K562 (cell line): ENCODE results near the gene PRRT1. TPM values are rescaled to one million over a fixed set of nuclear protein-coding genes. Genes with fewer than 3 reads are reported as not detected.

Experiments used
- AFF4 ChIP-seq: sonication (generic); formaldehyde crosslinking; IDR thresholded peaks from 2 replicates; pipeline ENCODE4 v1.8.0; 2023; ENCODE audit warnings: mild to moderate bottlenecking, missing genetic modification reagents
- ATF7 ChIP-seq: fragments of 450-650 bp; IDR thresholded peaks from 2 replicates; pipeline ENCODE4 v1.7.1; 2014; ENCODE audit warnings: mild to moderate bottlenecking, moderate library complexity
- E2F4 ChIP-seq: sonication (generic); formaldehyde crosslinking; IDR thresholded peaks from 2 replicates; pipeline ENCODE4 v1.8.0; 2022; ENCODE audit warnings: mild to moderate bottlenecking, low read depth, missing genetic modification reagents
- EGR1 ChIP-seq: fragments of 450-650 bp; conservative IDR thresholded peaks from 2 replicates; pipeline ENCODE4 v1.6.1; 2017; ENCODE audit warnings: mild to moderate bottlenecking
- FOXP4 ChIP-seq: sonication (generic); formaldehyde crosslinking; IDR thresholded peaks from 2 replicates; pipeline ENCODE4 v1.8.0; 2022; ENCODE audit warnings: mild to moderate bottlenecking, missing genetic modification reagents, borderline replicate concordance
- GTF2E2 ChIP-seq: fragments of 200-800 bp; sonication (Bioruptor generic); IDR thresholded peaks from 2 replicates; pipeline ENCODE4 v1.6.1; 2016; ENCODE audit warnings: missing genetic modification characterization, missing compliant biosample characterization
- MTF1 ChIP-seq: fragments of 250-450 bp; sonication (Bioruptor Pico); IDR thresholded peaks from 2 replicates; pipeline ENCODE4 v1.9.0; 2021; ENCODE audit warnings: moderate library complexity, mild to moderate bottlenecking, inconsistent platforms, borderline replicate concordance
- PRDM10 ChIP-seq: fragments of 450-650 bp; IDR thresholded peaks from 2 replicates; pipeline ENCODE4 v1.6.1; 2018; ENCODE audit not compliant: partially characterized antibody
- RFX5 ChIP-seq: IDR thresholded peaks from 2 replicates; pipeline ENCODE4 v1.6.1; 2011; ENCODE audit warnings: low read depth, mild to moderate bottlenecking, improper control_type of control experiment, low read length
- RHOXF2B ChIP-seq: fragments of 250-450 bp; sonication (Bioruptor Pico); conservative IDR thresholded peaks from 2 replicates; pipeline ENCODE4 v1.5.1; 2021
- SNRNP70 ChIP-seq: fragments of 200-400 bp; formaldehyde crosslinking; optimal IDR thresholded peaks from 2 replicates; pipeline ENCODE3; 2017; ENCODE audit warnings: low read depth, low read length
- TEAD1 ChIP-seq, 2 experiments: fragments of 450-650 bp in 1 of 2; sonication (generic) in 1 of 2; formaldehyde crosslinking; IDR thresholded peaks; 2 replicates each; pipeline versions ENCODE4 v1.4.0 to v1.8.0; 2020 to 2022; ENCODE audit warnings: mild to moderate bottlenecking in 2 of 2, missing genetic modification reagents in 1 of 2
- TGIF2 ChIP-seq: sonication (generic); formaldehyde crosslinking; IDR thresholded peaks from 2 replicates; pipeline ENCODE4 v1.8.1; 2022; ENCODE audit warnings: mild to moderate bottlenecking, missing genetic modification reagents, moderate library complexity
- ZBTB17 ChIP-seq: fragments of 450-650 bp; formaldehyde crosslinking; IDR thresholded peaks from 2 replicates; pipeline ENCODE4 v1.4.0; 2020; ENCODE audit warnings: mild to moderate bottlenecking
- ZNF449 ChIP-seq: fragments of 250-450 bp; sonication (Bioruptor Pico); IDR thresholded peaks from 2 replicates; pipeline ENCODE4 v1.8.0; 2022; ENCODE audit warnings: moderate library complexity, mild to moderate bottlenecking, inconsistent platforms
- polyA plus RNA-seq, 8 experiments: library from polyadenylated mRNA; depleted of rRNA in 4 of 8; stranded (reverse) in 5 of 8; unstranded in 3 of 8; fragments of >200 nt; fragmentation: Nextera tagmentation in 2 of 8; fragmentation: Illumina TruSeq in 1 of 8; extraction: Ambion mirVana in 2 of 8; extraction: Trizol in 1 of 8; gene quantifications; 2 replicates each; pipeline versions ENCODE4 v1.2.1 to v1.2.3, GENCODE V29; 2011 to 2014; ENCODE audit warnings: inconsistent platforms in 1 of 8, missing spikeins in 1 of 8
- total RNA-seq, 7 experiments: library from RNA; depleted of rRNA in 6 of 7; stranded (reverse); fragments of >200 nt in 6 of 7; fragmentation: Illumina TruSeq in 2 of 7; extraction: Trizol in 2 of 7; gene quantifications; 2 replicates each; pipeline versions ENCODE4 v1.2.1 to v1.2.3, GENCODE V29; 2011 to 2021; ENCODE audit warnings: low replicate concordance in 1 of 7

Gene PRRT1
- total and polyA plus RNA-seq, 9 of the 15 experiments (the other 6 are each of a cell fraction or from before 2014, with no cell fraction given), result 0.14 to 3.5 (median 0.41) TPM

- TF ChIP-seq EGR1 (peak; percentile 99), FOXP4 (CRISPR knock-in tag) (no peak; the same call in 1 of the 2 replicates), ATF7 (peak; percentile 84), SNRNP70 (no peak), RFX5 (0 out of 2 replicates have a peak, but pooled peaks have one; percentile 17), TGIF2 (CRISPR knock-in tag) (no peak), MTF1 (CRISPR knock-in tag) (no peak), ZBTB17 (CRISPR knock-in tag) (no peak), PRDM10 (peak; percentile 31), AFF4 (CRISPR knock-in tag) (0 out of 2 replicates have a peak, but pooled peaks have one; percentile 56), ZNF449 (CRISPR knock-in tag) (no peak), RHOXF2B (no peak), TEAD1 (CRISPR knock-in tag; IDR thresholded peaks at IDR 0.05) (no peak), E2F4 (CRISPR knock-in tag) (no peak), GTF2E2 (tag) (no peak)
- TF ChIP-seq, all 486 proteins: peak for 40
Measured at GRCh38 chr6:32195652-32195901, 43.8 kb upstream of the PRRT1 start (continued).
